Measurements from ENCODE around the gene PPP1CC. TPM values are rescaled to one million over a fixed set of nuclear protein-coding genes. Genes with fewer than 3 reads are reported as not detected.

Gene PPP1CC
- polyA plus RNA-seq, 1 donor from 2014 or later, result 188 TPM

DNA sequence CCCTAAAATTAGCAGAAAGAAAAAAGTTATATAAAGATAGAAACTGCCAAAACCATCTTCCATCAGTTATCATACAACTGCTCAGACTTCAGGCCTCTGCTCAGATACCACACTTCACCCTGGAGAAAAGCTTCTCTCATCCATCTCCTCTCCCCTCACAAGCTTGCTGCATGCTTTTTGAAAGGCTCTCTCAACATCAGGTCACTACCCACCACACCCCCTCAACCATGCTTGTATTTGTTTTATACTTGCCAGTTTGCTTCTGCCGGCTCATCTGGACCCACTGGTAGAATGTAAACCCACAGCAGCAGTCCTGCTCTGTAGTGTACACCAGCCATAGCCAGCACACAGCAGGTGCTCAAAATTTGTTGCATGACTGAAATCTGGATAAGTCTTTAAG, 8.8 kb downstream of the PPP1CC start:
- H3K4me3 ChIP-seq (ENCODE audit: low read length), result no peak overlapping the region

GRCh38 chr12:110733089-110733715, 9.5 kb downstream of the PPP1CC start:
- no peak overlapping the region for H3K9ac ChIP-seq (ENCODE audit: low read length)
- no peak overlapping the region for H3K4me2 ChIP-seq (ENCODE audit: low read length)

More for the DNA sequence above, 8.8 kb downstream of the PPP1CC start:
- H3K27ac ChIP-seq (ENCODE audit: low read length), result no peak overlapping the region
- no peak for TF ChIP-seq EZH2 (IDR thresholded peaks at IDR 0.05; ENCODE audit: borderline replicate concordance, insufficient read depth, low read length, poor library complexity, severe bottlenecking)
- TF ChIP-seq SMC3 (conservative IDR thresholded peaks at IDR 0.05; ENCODE audit: poor library complexity), result no peak
- TF ChIP-seq MXI1 (conservative IDR thresholded peaks at IDR 0.05; ENCODE audit: poor library complexity, severe bottlenecking), result no peak
- TF ChIP-seq, protein P1, sequence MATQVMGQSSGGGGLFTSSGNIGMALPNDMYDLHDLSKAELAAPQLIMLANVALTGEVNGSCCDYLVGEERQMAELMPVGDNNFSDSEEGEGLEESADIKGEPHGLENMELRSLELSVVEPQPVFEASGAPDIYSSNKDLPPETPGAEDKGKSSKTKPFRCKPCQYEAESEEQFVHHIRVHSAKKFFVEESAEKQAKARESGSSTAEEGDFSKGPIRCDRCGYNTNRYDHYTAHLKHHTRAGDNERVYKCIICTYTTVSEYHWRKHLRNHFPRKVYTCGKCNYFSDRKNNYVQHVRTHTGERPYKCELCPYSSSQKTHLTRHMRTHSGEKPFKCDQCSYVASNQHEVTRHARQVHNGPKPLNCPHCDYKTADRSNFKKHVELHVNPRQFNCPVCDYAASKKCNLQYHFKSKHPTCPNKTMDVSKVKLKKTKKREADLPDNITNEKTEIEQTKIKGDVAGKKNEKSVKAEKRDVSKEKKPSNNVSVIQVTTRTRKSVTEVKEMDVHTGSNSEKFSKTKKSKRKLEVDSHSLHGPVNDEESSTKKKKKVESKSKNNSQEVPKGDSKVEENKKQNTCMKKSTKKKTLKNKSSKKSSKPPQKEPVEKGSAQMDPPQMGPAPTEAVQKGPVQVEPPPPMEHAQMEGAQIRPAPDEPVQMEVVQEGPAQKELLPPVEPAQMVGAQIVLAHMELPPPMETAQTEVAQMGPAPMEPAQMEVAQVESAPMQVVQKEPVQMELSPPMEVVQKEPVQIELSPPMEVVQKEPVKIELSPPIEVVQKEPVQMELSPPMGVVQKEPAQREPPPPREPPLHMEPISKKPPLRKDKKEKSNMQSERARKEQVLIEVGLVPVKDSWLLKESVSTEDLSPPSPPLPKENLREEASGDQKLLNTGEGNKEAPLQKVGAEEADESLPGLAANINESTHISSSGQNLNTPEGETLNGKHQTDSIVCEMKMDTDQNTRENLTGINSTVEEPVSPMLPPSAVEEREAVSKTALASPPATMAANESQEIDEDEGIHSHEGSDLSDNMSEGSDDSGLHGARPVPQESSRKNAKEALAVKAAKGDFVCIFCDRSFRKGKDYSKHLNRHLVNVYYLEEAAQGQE (IDR thresholded peaks at IDR 0.05; ENCODE audit: borderline replicate concordance), result no peak
- no peak for TF ChIP-seq CTCF (IDR thresholded peaks at IDR 0.05; ENCODE audit: poor library complexity, severe bottlenecking)
- TF ChIP-seq RAD21 (conservative IDR thresholded peaks at IDR 0.05), result no peak
- no peak for TF ChIP-seq POLR2AphosphoS5 (IDR thresholded peaks at IDR 0.05)
- TF ChIP-seq TAF1 (IDR thresholded peaks at IDR 0.05; ENCODE audit: low read depth), result no peak
- TF ChIP-seq EP300 (conservative IDR thresholded peaks at IDR 0.05; ENCODE audit: poor library complexity, severe bottlenecking), result no peak
- no peaks in the 10 kb centered on the region for H3K36me3 ChIP-seq (ENCODE audit: insufficient read depth, low read length)
- H2AFZ ChIP-seq (ENCODE audit: low read depth, low read length), result no peak overlapping the region
- no peak overlapping the region for H3K9ac ChIP-seq (ENCODE audit: low read length)
- H3K9me3 ChIP-seq (ENCODE audit: low read length), result no peaks in the 10 kb centered on the region
- no peaks in the 10 kb centered on the region for H3K27me3 ChIP-seq (ENCODE audit: insufficient read depth, low read depth, low read length)
- H3K9me2 ChIP-seq (ENCODE audit: insufficient read depth, low read length), result no peaks in the 10 kb centered on the region
- H3K79me2 ChIP-seq (replicated peaks; ENCODE audit: insufficient read depth, low read length), result peaks cover 79% of the 10 kb centered on the region
- no peak overlapping the region for H3K4me2 ChIP-seq (ENCODE audit: low read length)
- no peaks in the 10 kb centered on the region for H3F3A ChIP-seq (ENCODE audit: insufficient read depth, low read length, poor library complexity, severe bottlenecking)
- peaks cover 5% of the 10 kb centered on the region for H4K20me1 ChIP-seq (ENCODE audit: insufficient read depth)

More at GRCh38 chr12:110733089-110733715, 9.5 kb downstream of the PPP1CC start:
- Histone ChIP-seq H3K9me2 (ENCODE audit: insufficient read depth, low read length) (no peaks in the 10 kb centered on the region), H2AFZ (ENCODE audit: low read depth, low read length) (no peak overlapping the region), H3K79me2 (replicated peaks; ENCODE audit: insufficient read depth, low read length) (peaks cover 76% of the 10 kb centered on the region), H3K27me3 (ENCODE audit: insufficient read depth, low read depth, low read length) (no peaks in the 10 kb centered on the region), H3K36me3 (ENCODE audit: insufficient read depth, low read length) (no peaks in the 10 kb centered on the region), H3K9me3 (ENCODE audit: low read length) (no peaks in the 10 kb centered on the region), H3F3A (ENCODE audit: insufficient read depth, low read length, poor library complexity, severe bottlenecking) (no peaks in the 10 kb centered on the region), H3K27ac (ENCODE audit: low read length) (no peak overlapping the region), H4K20me1 (ENCODE audit: insufficient read depth) (peaks cover 4% of the 10 kb centered on the region), H3K4me3 (ENCODE audit: low read length) (no peak overlapping the region)
- no peak for TF ChIP-seq TAF1 (IDR thresholded peaks at IDR 0.05; ENCODE audit: low read depth)
- TF ChIP-seq CTCF (IDR thresholded peaks at IDR 0.05; ENCODE audit: poor library complexity, severe bottlenecking), result no peak
- TF ChIP-seq, protein P1 (IDR thresholded peaks at IDR 0.05; ENCODE audit: borderline replicate concordance), result no peak
- TF ChIP-seq EZH2 (IDR thresholded peaks at IDR 0.05; ENCODE audit: borderline replicate concordance, insufficient read depth, low read length, poor library complexity, severe bottlenecking), result no peak
- TF ChIP-seq EP300 (conservative IDR thresholded peaks at IDR 0.05; ENCODE audit: poor library complexity, severe bottlenecking), result no peak
- TF ChIP-seq POLR2AphosphoS5 (IDR thresholded peaks at IDR 0.05), result no peak
- no peak for TF ChIP-seq SMC3 (conservative IDR thresholded peaks at IDR 0.05; ENCODE audit: poor library complexity)
- TF ChIP-seq RAD21 (conservative IDR thresholded peaks at IDR 0.05), result no peak

Measured in neural cell (in vitro differentiated cells).